ENCODE results near the gene CCDC28A. TPM values are rescaled to one million over a fixed set of nuclear protein-coding genes. Genes with fewer than 3 reads are reported as not detected.
A peak's percentile ranks its signal among the peaks of the same experiment; 100 is the strongest.

Gene CCDC28A
- total RNA-seq, 1 experiment from 2014 or later: 9.8 TPM

DNA sequence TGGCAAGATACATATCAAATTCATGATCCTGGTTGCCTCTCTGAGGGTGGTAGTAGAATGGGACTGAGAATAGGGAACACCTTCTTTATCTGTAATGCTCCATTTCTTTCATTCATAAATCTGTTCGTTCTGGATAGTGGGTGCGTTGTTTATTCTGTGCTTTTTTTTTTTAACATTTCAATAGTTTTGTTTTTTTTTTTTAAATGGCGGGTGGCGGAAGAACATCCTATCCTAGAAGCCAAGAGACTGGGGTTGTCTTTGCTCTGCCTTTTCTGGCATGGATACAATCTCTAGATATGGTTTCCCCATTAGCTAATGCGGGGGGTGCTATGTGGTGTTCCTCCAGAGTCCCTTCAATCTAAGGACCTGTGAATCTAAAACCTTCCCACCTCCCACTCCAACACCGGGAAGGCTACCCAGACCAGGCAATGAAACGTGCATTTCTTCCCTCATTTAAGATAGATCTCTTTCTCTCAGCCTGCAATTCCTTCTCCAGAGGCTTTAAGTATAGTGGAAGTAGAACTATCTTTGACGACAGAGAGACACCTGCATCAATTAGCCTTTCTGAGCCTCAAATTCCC is 883 bp upstream of the CCDC28A start:
- CTCF ChIA-PET: interaction anchor here (0.7 kb wide), 1 partner anchor 1437 kb away, joined by 4 read pairs; no protein-coding TSS in a partner anchor
- intact Hi-C loops (cut with micrococcal nuclease; ENCODE audit: unreplicated experiment): loop anchor here (10.0 kb wide), 1 partner anchor 348 kb away; no protein-coding TSS in a partner anchor
- no peaks in the 10 kb centered on the region for H3K4me1 Mint-ChIP-seq (ENCODE audit: low read depth, unreplicated experiment)
- H3K36me3 Mint-ChIP-seq (ENCODE audit: insufficient read depth, unreplicated experiment): peaks cover 12% of the 10 kb centered on the region
- no TSS peak for BruUV-seq (replicated peaks)
- H3K9me3 Mint-ChIP-seq (ENCODE audit: low read depth, unreplicated experiment): no peaks in the 10 kb centered on the region
- H3K4me3 Mint-ChIP-seq (ENCODE audit: low read depth, unreplicated experiment): peak overlapping the region; percentile 95
- no peaks in the 10 kb centered on the region for H3K27me3 Mint-ChIP-seq (ENCODE audit: unreplicated experiment)
- H3K27ac Mint-ChIP-seq (ENCODE audit: unreplicated experiment): peak overlapping the region; percentile 99
- TF ChIP-seq, protein P1, sequence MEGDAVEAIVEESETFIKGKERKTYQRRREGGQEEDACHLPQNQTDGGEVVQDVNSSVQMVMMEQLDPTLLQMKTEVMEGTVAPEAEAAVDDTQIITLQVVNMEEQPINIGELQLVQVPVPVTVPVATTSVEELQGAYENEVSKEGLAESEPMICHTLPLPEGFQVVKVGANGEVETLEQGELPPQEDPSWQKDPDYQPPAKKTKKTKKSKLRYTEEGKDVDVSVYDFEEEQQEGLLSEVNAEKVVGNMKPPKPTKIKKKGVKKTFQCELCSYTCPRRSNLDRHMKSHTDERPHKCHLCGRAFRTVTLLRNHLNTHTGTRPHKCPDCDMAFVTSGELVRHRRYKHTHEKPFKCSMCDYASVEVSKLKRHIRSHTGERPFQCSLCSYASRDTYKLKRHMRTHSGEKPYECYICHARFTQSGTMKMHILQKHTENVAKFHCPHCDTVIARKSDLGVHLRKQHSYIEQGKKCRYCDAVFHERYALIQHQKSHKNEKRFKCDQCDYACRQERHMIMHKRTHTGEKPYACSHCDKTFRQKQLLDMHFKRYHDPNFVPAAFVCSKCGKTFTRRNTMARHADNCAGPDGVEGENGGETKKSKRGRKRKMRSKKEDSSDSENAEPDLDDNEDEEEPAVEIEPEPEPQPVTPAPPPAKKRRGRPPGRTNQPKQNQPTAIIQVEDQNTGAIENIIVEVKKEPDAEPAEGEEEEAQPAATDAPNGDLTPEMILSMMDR (IDR thresholded peaks at IDR 0.05; ENCODE audit: unreplicated experiment): no peak
- DNase-seq: no peak

DNA sequence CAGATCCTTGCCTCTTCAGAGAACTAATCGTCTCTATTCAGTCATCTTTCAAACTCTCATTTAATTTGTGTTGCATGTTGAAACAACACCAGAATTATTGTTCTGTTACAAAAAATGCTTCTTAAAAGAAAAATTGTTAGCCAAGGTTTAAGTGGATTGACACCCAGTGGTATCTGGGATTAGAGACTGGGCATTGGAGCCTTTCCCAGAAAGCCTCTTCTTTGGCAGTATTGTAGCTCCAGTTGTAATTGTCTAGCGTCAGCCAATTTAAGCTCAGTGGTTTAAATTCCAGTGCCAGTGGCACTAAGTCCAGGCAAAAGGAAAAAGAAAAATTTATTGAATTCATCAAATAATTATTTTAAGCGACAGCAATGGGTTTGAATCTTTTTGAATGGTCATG is 801 bp downstream of the CCDC28A start:
- CTCF ChIA-PET: no interaction called here
- BruUV-seq (replicated peaks): no TSS peak

DNA sequence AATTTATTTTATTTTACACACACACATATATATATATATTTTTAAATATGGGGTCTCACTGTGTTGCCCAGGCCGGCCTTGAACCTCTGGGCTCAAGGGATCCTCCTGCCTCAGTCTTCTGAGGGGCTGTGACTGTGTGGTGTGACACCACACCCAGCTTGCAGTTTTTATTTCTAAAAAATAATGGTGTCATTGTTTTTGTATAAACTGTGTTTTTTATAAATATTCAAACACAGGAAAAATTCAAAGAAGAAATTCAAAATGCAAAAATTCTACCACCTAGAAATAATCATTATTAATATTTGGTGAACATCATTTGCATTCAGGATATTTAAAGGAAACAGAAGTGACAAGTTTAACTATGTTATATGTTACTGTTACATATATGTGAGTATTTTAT is 3.1 kb downstream of the CCDC28A start:
- CTCF ChIA-PET: no interaction called here
- H3K36me3 Mint-ChIP-seq (ENCODE audit: insufficient read depth, unreplicated experiment): peaks cover 12% of the 10 kb centered on the region
- H3K27me3 Mint-ChIP-seq (ENCODE audit: unreplicated experiment): no peaks in the 10 kb centered on the region
- no peak overlapping the region for H3K27ac Mint-ChIP-seq (ENCODE audit: unreplicated experiment)
- H3K4me3 Mint-ChIP-seq (ENCODE audit: low read depth, unreplicated experiment): no peak overlapping the region
- H3K9me3 Mint-ChIP-seq (ENCODE audit: low read depth, unreplicated experiment): no peaks in the 10 kb centered on the region
- TF ChIP-seq, protein P1 (IDR thresholded peaks at IDR 0.05; ENCODE audit: unreplicated experiment): no peak
- no peaks in the 10 kb centered on the region for H3K4me1 Mint-ChIP-seq (ENCODE audit: low read depth, unreplicated experiment)
- no peak for DNase-seq
- intact Hi-C loops (cut with micrococcal nuclease; ENCODE audit: unreplicated experiment): loop anchor here (10.0 kb wide), 1 partner anchor 352 kb away; no protein-coding TSS in a partner anchor
- no TSS peak for BruUV-seq (replicated peaks)

More for the DNA sequence above, 801 bp downstream of the CCDC28A start:
- Mint-ChIP-seq H3K9me3 (ENCODE audit: low read depth, unreplicated experiment) (no peaks in the 10 kb centered on the region), H3K36me3 (ENCODE audit: insufficient read depth, unreplicated experiment) (peaks cover 12% of the 10 kb centered on the region), H3K4me1 (ENCODE audit: low read depth, unreplicated experiment) (no peaks in the 10 kb centered on the region), H3K27ac (ENCODE audit: unreplicated experiment) (no peak overlapping the region), H3K27me3 (ENCODE audit: unreplicated experiment) (no peaks in the 10 kb centered on the region), H3K4me3 (ENCODE audit: low read depth, unreplicated experiment) (peak overlapping the region; percentile 95)
- intact Hi-C loops (cut with micrococcal nuclease; ENCODE audit: unreplicated experiment): loop anchor here (10.0 kb wide), 1 partner anchor 350 kb away; no protein-coding TSS in a partner anchor
- DNase-seq: no peak
- TF ChIP-seq, protein P1 (IDR thresholded peaks at IDR 0.05; ENCODE audit: unreplicated experiment): no peak

DNA sequence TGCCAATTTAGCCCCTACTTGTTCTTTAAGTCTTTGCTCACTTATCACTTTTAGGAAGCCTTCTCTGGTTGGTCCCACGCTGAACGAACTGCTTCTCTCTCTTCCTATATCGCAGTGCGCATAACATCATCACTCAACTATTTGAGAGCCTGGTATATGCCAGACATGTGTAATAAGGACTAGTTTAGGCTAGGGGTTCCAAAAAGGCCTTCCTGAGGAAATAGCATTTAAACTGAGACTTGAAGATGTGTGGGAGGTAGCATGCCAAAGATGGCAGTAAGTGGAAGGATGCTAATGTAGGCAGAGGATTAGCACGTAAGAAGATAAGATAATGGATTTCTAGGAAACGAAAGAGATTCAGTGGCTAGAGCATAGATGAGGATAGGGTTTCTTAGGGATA is 4.8 kb downstream of the CCDC28A start:
- TF ChIP-seq, protein P1 (IDR thresholded peaks at IDR 0.05; ENCODE audit: unreplicated experiment): no peak
- Mint-ChIP-seq H3K27ac (ENCODE audit: unreplicated experiment) (no peak overlapping the region), H3K27me3 (ENCODE audit: unreplicated experiment) (no peaks in the 10 kb centered on the region), H3K4me1 (ENCODE audit: low read depth, unreplicated experiment) (no peaks in the 10 kb centered on the region), H3K9me3 (ENCODE audit: low read depth, unreplicated experiment) (no peaks in the 10 kb centered on the region), H3K4me3 (ENCODE audit: low read depth, unreplicated experiment) (no peak overlapping the region), H3K36me3 (ENCODE audit: insufficient read depth, unreplicated experiment) (peaks cover 7% of the 10 kb centered on the region)
- BruUV-seq (replicated peaks): no TSS peak
- DNase-seq: no peak
- intact Hi-C loops (cut with micrococcal nuclease; ENCODE audit: unreplicated experiment): loop anchor here (10.0 kb wide), 1 partner anchor 354 kb away; no protein-coding TSS in a partner anchor
- CTCF ChIA-PET: no interaction called here
